Trophoblast cell (in vitro differentiated cells and primary cell): ENCODE results near the gene PIK3CB.
A peak's percentile ranks its signal among the peaks of the same experiment; 100 is the strongest.

Experiments used
- DNase-seq, 2 donors: peaks; one replicate each; pipeline ENCODE4 v3.0.0-alpha.2; 2016
- H2AFZ ChIP-seq: 2 replicates; pipeline ENCODE4 v1.6.1; 2013; ENCODE audit warnings: low read length, moderate library complexity, mild to moderate bottlenecking; ENCODE audit not compliant: insufficient read depth, poor library complexity
- H2AK5ac ChIP-seq: 2 replicates; pipeline ENCODE4 v1.6.1; 2013; ENCODE audit warnings: mild to moderate bottlenecking, low read length
- H2BK120ac ChIP-seq: 2 replicates; pipeline ENCODE4 v1.6.1; 2013; ENCODE audit warnings: low read length, mild to moderate bottlenecking, moderate library complexity; ENCODE audit not compliant: insufficient read depth, poor library complexity
- H2BK12ac ChIP-seq: 2 replicates; pipeline ENCODE4 v1.6.1; 2013; ENCODE audit warnings: mild to moderate bottlenecking, low read length, moderate library complexity
- H2BK5ac ChIP-seq: 2 replicates; pipeline ENCODE4 v1.6.1; 2013; ENCODE audit warnings: low read length, low read depth, moderate library complexity, mild to moderate bottlenecking; ENCODE audit not compliant: poor library complexity
- H3K14ac ChIP-seq: 2 replicates; pipeline ENCODE4 v1.6.1; 2013; ENCODE audit warnings: mild to moderate bottlenecking, low read length
- H3K18ac ChIP-seq: 2 replicates; pipeline ENCODE4 v1.6.1; 2013; ENCODE audit warnings: mild to moderate bottlenecking, low read length
- H3K23ac ChIP-seq: 2 replicates; pipeline ENCODE4 v1.6.1; 2013; ENCODE audit warnings: low read length
- H3K27ac ChIP-seq: 2 replicates; pipeline ENCODE4 v1.5.1; 2013; ENCODE audit warnings: low read depth, mild to moderate bottlenecking, inconsistent platforms, low read length, moderate library complexity
- H3K27me3 ChIP-seq: 2 replicates; pipeline ENCODE4 v1.6.1; 2013; ENCODE audit warnings: inconsistent platforms, mild to moderate bottlenecking, low read length, moderate library complexity; ENCODE audit not compliant: insufficient read depth
- H3K36me3 ChIP-seq, 2 experiments: 1 replicate in 1 of 2; 2 replicates in 1 of 2; pipeline ENCODE4 v1.6.1; 2013; ENCODE audit warnings: low read length in 2 of 2, mild to moderate bottlenecking in 2 of 2, moderate library complexity in 1 of 2; ENCODE audit not compliant: insufficient read depth in 2 of 2, control insufficient read depth in 1 of 2
- H3K4ac ChIP-seq: 2 replicates; pipeline ENCODE4 v1.6.1; 2013; ENCODE audit warnings: low read depth, mild to moderate bottlenecking, low read length, moderate library complexity
- H3K4me1 ChIP-seq, 2 experiments: 1 replicate in 1 of 2; 2 replicates in 1 of 2; pipeline ENCODE4 v1.6.1; 2013; ENCODE audit warnings: low read length in 2 of 2, mild to moderate bottlenecking in 2 of 2, moderate library complexity in 1 of 2; ENCODE audit not compliant: insufficient read depth in 2 of 2, control insufficient read depth in 1 of 2
- H3K4me2 ChIP-seq: 2 replicates; pipeline ENCODE4 v1.6.1; 2013; ENCODE audit warnings: inconsistent platforms, mild to moderate bottlenecking, low read length, moderate library complexity
- H3K4me3 ChIP-seq: 2 replicates; pipeline ENCODE4 v1.5.1; 2013; ENCODE audit warnings: mild to moderate bottlenecking, low read depth, low read length, inconsistent platforms
- H3K79me1 ChIP-seq: one replicate; pipeline ENCODE4 v1.6.1; 2013; ENCODE audit warnings: low read length
- H3K79me2 ChIP-seq: 2 replicates; pipeline ENCODE4 v1.6.1; 2013; ENCODE audit warnings: low read length, mild to moderate bottlenecking; ENCODE audit not compliant: control insufficient read depth, insufficient read depth, poor library complexity
- H3K9ac ChIP-seq: 2 replicates; pipeline ENCODE4 v1.6.1; 2013; ENCODE audit warnings: mild to moderate bottlenecking, low read length
- H3K9me3 ChIP-seq: 2 replicates; pipeline ENCODE4 v1.6.1; 2013; ENCODE audit warnings: low read depth, mild to moderate bottlenecking, control low read depth, inconsistent platforms, low read length; ENCODE audit not compliant: insufficient read depth
- H4K12ac ChIP-seq: 2 replicates; pipeline ENCODE4 v1.6.1; 2013; ENCODE audit warnings: low read depth, mild to moderate bottlenecking, low read length, moderate library complexity
- H4K8ac ChIP-seq: 2 replicates; pipeline ENCODE4 v1.6.1; 2013; ENCODE audit warnings: low read depth, mild to moderate bottlenecking, low read length, moderate library complexity
- H4K91ac ChIP-seq: one replicate; pipeline ENCODE4 v1.6.1; 2013; ENCODE audit warnings: low read depth, mild to moderate bottlenecking, low read length, moderate library complexity
- WGBS: extraction: QIAGEN DNeasy Blood & Tissue Kit; methylation state at CpG from one replicate; pipeline ENCODE4 v1.1.7; 2013; ENCODE audit warnings: missing lambda C conversion rate; ENCODE audit not compliant: insufficient read length, insufficient coverage; ENCODE audit errors: extremely low coverage; 5-methylcytosine and 5-hydroxymethylcytosine counted together

PIK3CB gene

GRCh38 chr3:138657508-138657907 lies 177.2 kb downstream of the PIK3CB start:
- H2AK5ac ChIP-seq, result no peak overlapping the region
- H3K14ac ChIP-seq, result no peak overlapping the region
- H3K27ac ChIP-seq, result no peak overlapping the region
- H4K8ac ChIP-seq, result no peak overlapping the region
- H3K4me2 ChIP-seq, result no peak overlapping the region
- no peaks in the 10 kb centered on the region for H3K79me1 ChIP-seq
- no peak overlapping the region for H2BK12ac ChIP-seq
- H3K27me3 ChIP-seq, result no peaks in the 10 kb centered on the region
- H3K23ac ChIP-seq, result no peak overlapping the region
- no peak overlapping the region for H3K9ac ChIP-seq
- no peak overlapping the region for H3K4ac ChIP-seq
- H3K79me2 ChIP-seq, result no peaks in the 10 kb centered on the region
- H2BK5ac ChIP-seq, result no peak overlapping the region
- no peak overlapping the region for H2AFZ ChIP-seq
- H3K4me1 ChIP-seq, result no peaks in the 10 kb centered on the region
- no peaks in the 10 kb centered on the region for H3K9me3 ChIP-seq
- no peak overlapping the region for H3K18ac ChIP-seq
- WGBS, result no CpG with 5 or more reads among the region's 2 CpGs
- H2BK120ac ChIP-seq, result no peak overlapping the region
- no peak overlapping the region for H4K12ac ChIP-seq
- H4K91ac ChIP-seq, result no peak overlapping the region
- no peak overlapping the region for H3K4me3 ChIP-seq
- DNase-seq, result no peak
- peaks cover 4 to 12% of the 10 kb centered on the region in 2 experiments for H3K36me3 ChIP-seq

- H2BK5ac ChIP-seq, result no peak overlapping the region
- no peak overlapping the region for H3K27ac ChIP-seq
- peak overlapping the region; percentile 12 for H3K9ac ChIP-seq
- H3K79me2 ChIP-seq, result no peaks in the 10 kb centered on the region
- no peak overlapping the region for H4K8ac ChIP-seq
- H3K23ac ChIP-seq, result no peak overlapping the region
- H3K27me3 ChIP-seq, result no peaks in the 10 kb centered on the region
- no peak for DNase-seq
- peaks cover 10% of the 10 kb centered on the region for H3K9me3 ChIP-seq
- H3K4me3 ChIP-seq, result no peak overlapping the region
- H2AFZ ChIP-seq, result no peak overlapping the region
- H4K91ac ChIP-seq, result no peak overlapping the region
- H3K18ac ChIP-seq, result no peak overlapping the region
- no peak overlapping the region for H3K14ac ChIP-seq
- H2AK5ac ChIP-seq, result no peak overlapping the region
- H3K4me1 ChIP-seq, result no peaks in the 10 kb centered on the region
- H3K36me3 ChIP-seq, result peaks cover 21 to 28% of the 10 kb centered on the region in 2 experiments
- no peak overlapping the region for H4K12ac ChIP-seq
- no peaks in the 10 kb centered on the region for H3K79me1 ChIP-seq
- no peak overlapping the region for H3K4ac ChIP-seq
- no peak overlapping the region for H3K4me2 ChIP-seq
- H2BK12ac ChIP-seq, result no peak overlapping the region
- H2BK120ac ChIP-seq, result no peak overlapping the region
Observed at GRCh38 chr3:138653567-138653966, 181.2 kb downstream of the PIK3CB start.

- H3K4me2 ChIP-seq, result no peak overlapping the region
- H3K4ac ChIP-seq, result no peak overlapping the region
- H2AK5ac ChIP-seq, result no peak overlapping the region
- H3K9ac ChIP-seq, result no peak overlapping the region
- no peak overlapping the region for H4K12ac ChIP-seq
- no peaks in the 10 kb centered on the region for H3K4me1 ChIP-seq
- no peak overlapping the region for H2BK5ac ChIP-seq
- no peak overlapping the region for H3K27ac ChIP-seq
- no peak overlapping the region for H3K23ac ChIP-seq
- no peak overlapping the region for H2AFZ ChIP-seq
- H3K79me1 ChIP-seq, result no peaks in the 10 kb centered on the region
- no peak overlapping the region for H3K4me3 ChIP-seq
- peaks cover 19 to 21% of the 10 kb centered on the region in 2 experiments for H3K36me3 ChIP-seq
- H4K91ac ChIP-seq, result no peak overlapping the region
- no peak overlapping the region for H3K14ac ChIP-seq
- H3K18ac ChIP-seq, result no peak overlapping the region
- H3K79me2 ChIP-seq, result no peaks in the 10 kb centered on the region
- no peak overlapping the region for H2BK12ac ChIP-seq
- H4K8ac ChIP-seq, result no peak overlapping the region
- H2BK120ac ChIP-seq, result no peak overlapping the region
- H3K9me3 ChIP-seq, result peaks cover 10% of the 10 kb centered on the region
- H3K27me3 ChIP-seq, result no peaks in the 10 kb centered on the region
- no peak for DNase-seq
- no CpG with 5 or more reads among the region's 5 CpGs for WGBS
Observed at GRCh38 chr3:138649134-138649533, 185.6 kb downstream of the PIK3CB start.

GRCh38 chr3:138646513-138646912 lies 188.2 kb downstream of the PIK3CB start:
- no peaks in the 10 kb centered on the region for H3K27me3 ChIP-seq
- H2BK5ac ChIP-seq, result no peak overlapping the region
- peaks cover 15 to 19% of the 10 kb centered on the region in 2 experiments for H3K36me3 ChIP-seq
- no peaks in the 10 kb centered on the region for H3K79me2 ChIP-seq
- H3K4me3 ChIP-seq, result no peak overlapping the region
- no peak overlapping the region for H4K12ac ChIP-seq
- no peak overlapping the region for H3K23ac ChIP-seq
- no peak overlapping the region for H2BK12ac ChIP-seq
- peaks cover 10% of the 10 kb centered on the region for H3K9me3 ChIP-seq
- no peak overlapping the region for H2AFZ ChIP-seq
- no peak overlapping the region for H3K14ac ChIP-seq
- H2AK5ac ChIP-seq, result no peak overlapping the region
- no peak overlapping the region for H2BK120ac ChIP-seq
- H3K9ac ChIP-seq, result no peak overlapping the region
- no peaks in the 10 kb centered on the region for H3K4me1 ChIP-seq
- H3K18ac ChIP-seq, result no peak overlapping the region
- H3K4me2 ChIP-seq, result no peak overlapping the region
- DNase-seq, result no peak
- no peak overlapping the region for H3K4ac ChIP-seq
- H4K8ac ChIP-seq, result no peak overlapping the region
- no peak overlapping the region for H3K27ac ChIP-seq
- no peaks in the 10 kb centered on the region for H3K79me1 ChIP-seq
- H4K91ac ChIP-seq, result no peak overlapping the region

- H3K4me3 ChIP-seq, result no peak overlapping the region
- H3K36me3 ChIP-seq, result peaks cover 13 to 17% of the 10 kb centered on the region in 2 experiments
- H3K79me2 ChIP-seq, result no peaks in the 10 kb centered on the region
- H3K4ac ChIP-seq, result no peak overlapping the region
- H4K12ac ChIP-seq, result no peak overlapping the region
- H2AFZ ChIP-seq, result no peak overlapping the region
- H3K79me1 ChIP-seq, result no peaks in the 10 kb centered on the region
- H2BK12ac ChIP-seq, result no peak overlapping the region
- DNase-seq, result no peak
- no peak overlapping the region for H3K9ac ChIP-seq
- no peak overlapping the region for H3K14ac ChIP-seq
- no peaks in the 10 kb centered on the region for H3K4me1 ChIP-seq
- H3K27me3 ChIP-seq, result no peaks in the 10 kb centered on the region
- peaks cover 10% of the 10 kb centered on the region for H3K9me3 ChIP-seq
- H3K4me2 ChIP-seq, result no peak overlapping the region
- H3K23ac ChIP-seq, result no peak overlapping the region
- no peak overlapping the region for H3K18ac ChIP-seq
- no peak overlapping the region for H4K91ac ChIP-seq
- no peak overlapping the region for H4K8ac ChIP-seq
- no peak overlapping the region for H3K27ac ChIP-seq
- no peak overlapping the region for H2AK5ac ChIP-seq
- no peak overlapping the region for H2BK120ac ChIP-seq
- no peak overlapping the region for H2BK5ac ChIP-seq
Observed at GRCh38 chr3:138646008-138646407, 188.7 kb downstream of the PIK3CB start.
